Activated CD4-positive, CD25-positive, alpha-beta regulatory T cell treated with anti-CD3 and anti-CD28 coated beads, Interleukin-2, amount 50 U/mL, for 24 hours (primary cell): ENCODE data around the gene TUBGCP2.
A peak's percentile ranks its signal among the peaks of the same experiment; 100 is the strongest.
"Not testable (repeated sequence)": the region's sequence is repeated elsewhere in the genome, so short reads cannot be mapped to it uniquely, and the experiment has no call there.

Source experiments
- ATAC-seq, 2 donors: fragments of 150-1000 bp; cut with Tn5 transposase; one replicate each; pipeline ENCODE4 v1.10.0; 2021; ENCODE audit warnings: mild to moderate bottlenecking in 1 of 2, moderate library complexity in 1 of 2

The TUBGCP2 gene

GRCh38 chr10:133242611-133243356 is 65.9 kb downstream of the TUBGCP2 start:
- no peak for ATAC-seq

DNA sequence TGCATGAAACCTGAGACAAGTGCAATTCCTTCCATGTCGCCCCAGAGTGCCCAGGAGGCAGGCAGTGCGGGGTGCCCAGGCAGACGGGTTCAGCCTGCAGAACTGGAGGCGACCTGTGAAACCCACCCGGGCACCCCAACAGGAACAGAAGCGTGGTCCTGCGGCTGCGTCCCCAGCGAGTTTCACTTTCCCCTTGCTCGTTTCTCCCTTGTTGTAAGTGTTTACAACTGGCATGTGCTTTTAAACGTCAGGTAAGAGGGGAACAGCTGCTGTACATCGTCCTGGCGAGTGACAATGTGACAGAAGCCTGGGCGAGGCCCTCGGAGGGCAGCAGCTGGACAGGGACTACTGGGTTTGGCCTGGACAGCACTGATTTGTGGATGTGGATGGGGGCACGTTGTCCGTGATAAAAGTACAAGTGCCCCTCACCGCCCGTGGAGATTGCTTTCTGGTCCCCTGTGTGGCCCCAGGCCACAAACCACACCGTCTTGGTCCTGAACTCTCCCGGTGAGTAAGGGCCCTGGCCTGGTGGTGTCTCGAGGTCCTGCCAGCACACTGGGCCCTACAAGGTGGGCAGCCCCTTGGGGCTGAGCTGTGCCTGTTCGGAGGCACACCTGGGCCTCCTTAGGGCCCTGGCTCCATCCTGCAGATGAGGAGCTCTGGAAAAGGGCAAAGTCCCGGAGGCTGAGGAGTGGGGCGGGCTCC is 67.0 kb downstream of the TUBGCP2 start:
- ATAC-seq, result no peak

- ATAC-seq, result no peak
These were observed 68.7 kb downstream of the TUBGCP2 start for GRCh38 chr10:133239990-133240389.

- ATAC-seq, result no peak
These were observed 70.2 kb downstream of the TUBGCP2 start for GRCh38 chr10:133238466-133238804.

DNA sequence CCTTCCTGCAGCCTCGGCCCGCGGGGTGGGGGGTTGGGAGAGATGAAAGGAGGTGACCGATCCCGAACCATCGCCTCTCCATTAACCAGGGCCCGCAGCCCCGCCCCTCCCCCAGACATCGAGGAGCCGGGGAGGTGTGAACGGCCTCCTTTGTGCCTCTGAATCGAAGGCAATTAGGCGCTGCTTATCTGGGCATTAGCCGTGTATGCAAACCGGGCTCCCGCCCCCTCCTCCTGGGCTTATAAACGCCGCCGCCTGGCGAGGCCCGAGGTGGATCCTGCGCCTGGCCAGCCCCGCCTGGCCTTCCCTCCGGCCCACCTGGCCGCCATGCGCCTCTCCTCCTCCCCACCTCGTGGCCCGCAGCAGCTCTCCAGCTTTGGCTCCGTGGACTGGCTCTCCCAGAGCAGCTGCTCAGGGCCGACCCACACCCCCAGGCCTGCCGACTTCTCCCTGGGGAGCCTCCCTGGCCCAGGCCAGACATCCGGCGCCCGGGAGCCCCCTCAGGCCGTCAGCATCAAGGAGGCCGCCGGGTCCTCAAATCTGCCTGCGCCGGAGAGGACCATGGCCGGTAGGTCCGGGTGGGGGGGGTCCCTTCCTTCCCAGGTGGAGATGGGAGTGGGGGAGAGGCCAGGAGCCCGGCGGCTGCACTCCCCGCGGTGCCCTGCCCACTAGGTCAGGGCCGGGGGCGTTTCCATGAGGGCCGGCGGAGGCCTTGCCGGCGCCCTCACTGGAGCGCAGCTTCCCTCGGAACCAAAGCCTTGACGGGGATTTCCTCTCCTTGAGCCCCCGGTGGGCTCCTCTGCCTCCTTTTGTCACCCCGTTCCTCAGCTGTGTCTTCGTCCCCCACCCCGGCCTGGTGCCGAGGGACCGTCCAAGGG is 70.8 kb downstream of the TUBGCP2 start, which contains the start of gene VENTX:
TSS of gene VENTX (plus strand) at position 268 of the 878 bp plus-strand sequence. CDS start at position 328, 60 bp downstream.
- ATAC-seq, result no peak

GRCh38 chr10:133237241-133237587 is 71.5 kb downstream of the TUBGCP2 start:
- ATAC-seq, result no peak

- ATAC-seq, result peak in 1 of 2 donors; percentile 26
These were observed 72.1 kb downstream of the TUBGCP2 start for GRCh38 chr10:133236401-133237240.

- ATAC-seq, result no peak
These were observed 72.7 kb downstream of the TUBGCP2 start for GRCh38 chr10:133235932-133236331.

- no peak for ATAC-seq
These were observed 73.3 kb downstream of the TUBGCP2 start for GRCh38 chr10:133235265-133235855.

DNA sequence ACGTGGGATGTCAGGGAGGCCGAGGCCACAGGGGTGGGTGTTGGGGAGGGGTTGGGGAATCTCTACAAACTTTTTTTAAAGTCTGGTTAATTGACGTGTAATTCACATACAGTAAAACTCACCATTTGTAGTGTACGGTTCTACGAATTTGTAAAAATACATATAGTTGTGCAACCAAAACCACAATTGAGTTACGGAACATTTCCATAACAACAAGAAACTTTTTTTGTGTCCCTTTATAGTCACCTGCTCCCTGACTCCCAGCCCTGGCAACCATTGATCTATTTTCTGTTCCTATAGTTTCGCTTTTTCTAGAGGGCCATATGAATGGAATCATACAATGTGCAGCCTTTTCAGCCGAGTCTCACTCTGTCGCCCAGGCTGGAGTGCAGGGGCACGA is 73.9 kb downstream of the TUBGCP2 start:
- ATAC-seq, result not testable (repeated sequence)

DNA sequence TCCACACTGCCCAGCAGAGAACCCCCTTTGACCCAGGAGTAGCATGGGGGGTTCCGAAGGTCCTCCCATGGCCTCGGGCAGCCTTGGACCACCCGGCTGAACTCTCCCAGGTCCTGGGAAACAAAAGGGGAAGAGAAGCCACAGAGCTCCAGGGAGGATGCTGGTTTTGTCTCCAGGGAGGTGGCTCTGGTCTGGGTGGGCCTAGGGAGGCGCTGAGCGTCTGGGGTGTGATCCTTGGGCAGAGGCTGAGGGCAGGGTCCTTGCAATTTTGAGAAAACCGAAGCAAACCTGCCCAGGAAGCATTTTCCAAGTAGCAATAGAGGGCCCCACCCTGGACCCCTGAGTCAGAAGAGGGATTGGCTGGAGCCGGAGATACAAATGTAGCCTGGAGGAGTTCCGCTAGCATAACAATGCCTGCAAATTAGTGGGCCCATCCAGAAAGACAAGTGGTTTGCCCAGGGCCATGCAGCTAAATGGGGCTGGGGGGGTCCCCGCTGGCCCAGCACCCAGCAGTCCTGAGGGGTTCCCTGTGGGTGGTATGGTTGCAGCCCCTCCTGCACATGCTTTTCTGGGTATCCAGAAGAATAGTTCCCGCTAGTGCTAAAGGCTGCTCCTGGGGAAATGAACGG is 76.6 kb downstream of the TUBGCP2 start:
- no peak for ATAC-seq

GRCh38 chr10:133231244-133231945 is 77.3 kb downstream of the TUBGCP2 start:
- no peak for ATAC-seq

GRCh38 chr10:133230387-133231195 is 78.1 kb downstream of the TUBGCP2 start:
- no peak for ATAC-seq

DNA sequence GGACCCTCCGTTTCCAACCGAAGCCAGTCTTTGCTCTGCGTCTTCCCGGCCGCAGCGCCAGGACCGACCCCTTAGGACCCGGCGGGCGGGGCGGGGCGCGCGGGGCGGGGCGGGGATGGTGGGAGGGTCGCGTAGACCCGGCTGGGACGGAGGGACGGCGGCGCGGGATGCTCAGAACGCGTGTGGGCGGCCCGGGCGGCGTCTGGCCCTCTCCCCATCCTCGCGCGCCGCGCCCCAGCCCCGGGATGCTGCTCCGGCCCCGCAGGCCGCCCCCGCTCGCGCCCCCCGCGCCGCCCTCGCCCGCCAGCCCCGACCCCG is 78.7 kb downstream of the TUBGCP2 start, which contains the start of gene UTF1:
TSS of gene UTF1 (plus strand) at position 174 of the 318 bp plus-strand sequence. CDS start at position 246, 72 bp downstream.
- no peak for ATAC-seq

GRCh38 chr10:133229265-133230043 is 79.2 kb downstream of the TUBGCP2 start:
- ATAC-seq, result no peak
